Mesenchymal stem cell (in vitro differentiated cells and primary cell): ENCODE data around the gene ATF2.

Experiments
- DNase-seq: peaks from one replicate; pipeline ENCODE4 v3.0.0-alpha.2; 2013
- H2AFZ ChIP-seq: one replicate; pipeline ENCODE4 v1.6.1; 2013; ENCODE audit warnings: low read depth, mild to moderate bottlenecking, control low read depth, inconsistent platforms, low read length, moderate library complexity
- H2AK5ac ChIP-seq: 2 replicates; pipeline ENCODE4 v1.6.1; 2013; ENCODE audit warnings: low read length, moderate library complexity, mild to moderate bottlenecking, inconsistent platforms; ENCODE audit not compliant: severe bottlenecking
- H2BK120ac ChIP-seq: one replicate; pipeline ENCODE4 v1.6.1; 2013; ENCODE audit warnings: low read depth, mild to moderate bottlenecking, inconsistent platforms, low read length, moderate library complexity
- H2BK12ac ChIP-seq, 2 experiments: one replicate each; pipeline ENCODE4 v1.6.1; 2013; ENCODE audit warnings: inconsistent platforms in 2 of 2, low read length in 2 of 2, mild to moderate bottlenecking in 2 of 2, moderate library complexity in 2 of 2, control low read depth in 1 of 2
- H2BK15ac ChIP-seq: one replicate; pipeline ENCODE4 v1.6.1; 2013; ENCODE audit warnings: mild to moderate bottlenecking, low read depth, inconsistent platforms; ENCODE audit not compliant: poor library complexity, severe bottlenecking
- H2BK5ac ChIP-seq: 2 replicates; pipeline ENCODE4 v1.6.1; 2013; ENCODE audit warnings: low read depth, mild to moderate bottlenecking, low read length, control low read depth, inconsistent platforms; ENCODE audit not compliant: poor library complexity, severe bottlenecking
- H3K14ac ChIP-seq, 2 experiments: one replicate each; pipeline ENCODE4 v1.6.1; 2013; ENCODE audit warnings: inconsistent platforms in 2 of 2, low read length in 2 of 2, control low read depth in 1 of 2, mild to moderate bottlenecking in 1 of 2, moderate library complexity in 1 of 2
- H3K18ac ChIP-seq, 2 experiments: one replicate each; pipeline ENCODE4 v1.6.1; 2013; ENCODE audit warnings: inconsistent platforms in 2 of 2, low read length in 2 of 2, control low read depth in 1 of 2, low read depth in 1 of 2, mild to moderate bottlenecking in 1 of 2
- H3K23ac ChIP-seq, 2 experiments: one replicate each; pipeline ENCODE4 v1.6.1; 2013; ENCODE audit warnings: inconsistent platforms in 2 of 2, low read length in 2 of 2, mild to moderate bottlenecking in 2 of 2, moderate library complexity in 2 of 2, control low read depth in 1 of 2
- H3K27ac ChIP-seq: 2 replicates; pipeline ENCODE4 v1.5.1; 2013; ENCODE audit warnings: mild to moderate bottlenecking, moderate library complexity, low read length, control low read depth, inconsistent platforms; ENCODE audit not compliant: poor library complexity, severe bottlenecking
- H3K27me3 ChIP-seq, 2 experiments: 2 replicates each; pipeline versions ENCODE4 v1.6.1 to v1.7.0; 2013; ENCODE audit warnings: low read length in 2 of 2, mild to moderate bottlenecking in 2 of 2, moderate library complexity in 2 of 2, control low read depth in 1 of 2, inconsistent platforms in 1 of 2; ENCODE audit not compliant: control insufficient read depth in 1 of 2, insufficient read depth in 1 of 2
- H3K36me3 ChIP-seq, 2 experiments: 2 replicates each; pipeline versions ENCODE4 v1.6.1 to v1.7.0; 2013; ENCODE audit warnings: low read length in 2 of 2, control low read depth in 1 of 2, inconsistent platforms in 1 of 2, low read depth in 1 of 2, mild to moderate bottlenecking in 1 of 2; ENCODE audit not compliant: insufficient read depth in 2 of 2, control insufficient read depth in 1 of 2
- H3K4ac ChIP-seq, 2 experiments: one replicate each; pipeline ENCODE4 v1.6.1; 2013; ENCODE audit warnings: inconsistent platforms in 2 of 2, low read length in 2 of 2, mild to moderate bottlenecking in 2 of 2, moderate library complexity in 2 of 2, control low read depth in 1 of 2, low read depth in 1 of 2
- H3K4me1 ChIP-seq: 2 replicates; pipeline ENCODE4 v1.6.1; 2013; ENCODE audit warnings: low read depth, low read length, control low read depth; ENCODE audit not compliant: control insufficient read depth, insufficient read depth
- H3K4me2 ChIP-seq: 2 replicates; pipeline ENCODE4 v1.6.1; 2013; ENCODE audit warnings: low read length, mild to moderate bottlenecking, inconsistent platforms; ENCODE audit not compliant: poor library complexity, severe bottlenecking
- H3K4me3 ChIP-seq, 2 experiments: 2 replicates each; pipeline versions ENCODE4 v1.5.1 to v1.7.0; 2013; ENCODE audit warnings: low read length in 2 of 2, mild to moderate bottlenecking in 2 of 2, control low read depth in 1 of 2, low read depth in 1 of 2; ENCODE audit not compliant: insufficient read depth in 1 of 2
- H3K79me1 ChIP-seq: replicated peaks from 2 replicates; pipeline ENCODE4 v1.6.1; 2013; ENCODE audit warnings: mild to moderate bottlenecking, control low read depth, low read length, inconsistent platforms; ENCODE audit not compliant: poor library complexity, severe bottlenecking
- H3K9ac ChIP-seq: 2 replicates; pipeline ENCODE4 v1.7.0; 2013; ENCODE audit warnings: mild to moderate bottlenecking, low read length, moderate library complexity
- H3K9me3 ChIP-seq: 2 replicates; pipeline ENCODE4 v1.7.0; 2013; ENCODE audit warnings: mild to moderate bottlenecking, low read length; ENCODE audit not compliant: control insufficient read depth
- H4K8ac ChIP-seq: one replicate; pipeline ENCODE4 v1.6.1; 2013; ENCODE audit warnings: inconsistent platforms, mild to moderate bottlenecking, low read length, moderate library complexity
- H4K91ac ChIP-seq: one replicate; pipeline ENCODE4 v1.6.1; 2013; ENCODE audit warnings: mild to moderate bottlenecking, low read length, inconsistent platforms
- WGBS: methylation state at CpG from one replicate; pipeline ENCODE4 v1.1.7; 2013; ENCODE audit warnings: mixed read lengths; 5-methylcytosine and 5-hydroxymethylcytosine counted together

ATF2 gene

GRCh38 chr2:175154661-175155082 is 13.3 kb downstream of the ATF2 start:
- H3K18ac ChIP-seq = no peak overlapping the region
- no peak overlapping the region for H4K91ac ChIP-seq
- no peak overlapping the region for H2AFZ ChIP-seq
- no peak overlapping the region for H2BK12ac ChIP-seq
- no peak overlapping the region for H2BK120ac ChIP-seq
- peaks cover 7% of the 10 kb centered on the region for H3K4me1 ChIP-seq
- peaks cover 3 to 9% of the 10 kb centered on the region in 2 experiments for H3K36me3 ChIP-seq
- no peaks in the 10 kb centered on the region for H3K27me3 ChIP-seq
- H3K14ac ChIP-seq = no peak overlapping the region
- no peak overlapping the region for H3K9ac ChIP-seq
- no peak overlapping the region for H3K4ac ChIP-seq
- H2AK5ac ChIP-seq = no peak overlapping the region
- H2BK5ac ChIP-seq = no peak overlapping the region
- no peak overlapping the region for H4K8ac ChIP-seq
- H3K9me3 ChIP-seq = no peaks in the 10 kb centered on the region
- no peak overlapping the region for H2BK15ac ChIP-seq
- H3K4me3 ChIP-seq = no peak overlapping the region
- peak; percentile 89 for DNase-seq
- no peak overlapping the region for H3K23ac ChIP-seq
- no peaks in the 10 kb centered on the region for H3K79me1 ChIP-seq
- H3K27ac ChIP-seq = peak overlapping the region; percentile 37
- H3K4me2 ChIP-seq = no peak overlapping the region

GRCh38 chr2:175152242-175152641 is 15.8 kb downstream of the ATF2 start:
- peaks cover 5% of the 10 kb centered on the region for H3K4me1 ChIP-seq
- no peak overlapping the region for H3K14ac ChIP-seq
- no peak overlapping the region for H3K9ac ChIP-seq
- H3K23ac ChIP-seq = no peak overlapping the region
- H4K91ac ChIP-seq = no peak overlapping the region
- no peak for DNase-seq
- H3K9me3 ChIP-seq = no peaks in the 10 kb centered on the region
- no peak overlapping the region for H2BK5ac ChIP-seq
- no peak overlapping the region for H2BK15ac ChIP-seq
- H3K36me3 ChIP-seq = peaks cover 0 to 23% of the 10 kb centered on the region in 2 experiments
- H2AK5ac ChIP-seq = no peak overlapping the region
- no peaks in the 10 kb centered on the region for H3K79me1 ChIP-seq
- H3K4ac ChIP-seq = no peak overlapping the region
- H2BK120ac ChIP-seq = no peak overlapping the region
- no peak overlapping the region for H3K27ac ChIP-seq
- no peak overlapping the region for H2BK12ac ChIP-seq
- H3K27me3 ChIP-seq = no peaks in the 10 kb centered on the region
- no peak overlapping the region for H3K18ac ChIP-seq
- 100% methylated on average over 1 of the region's 2 CpGs for WGBS
- H3K4me2 ChIP-seq = no peak overlapping the region
- no peak overlapping the region for H2AFZ ChIP-seq
- H4K8ac ChIP-seq = no peak overlapping the region
- no peak overlapping the region for H3K4me3 ChIP-seq

DNA sequence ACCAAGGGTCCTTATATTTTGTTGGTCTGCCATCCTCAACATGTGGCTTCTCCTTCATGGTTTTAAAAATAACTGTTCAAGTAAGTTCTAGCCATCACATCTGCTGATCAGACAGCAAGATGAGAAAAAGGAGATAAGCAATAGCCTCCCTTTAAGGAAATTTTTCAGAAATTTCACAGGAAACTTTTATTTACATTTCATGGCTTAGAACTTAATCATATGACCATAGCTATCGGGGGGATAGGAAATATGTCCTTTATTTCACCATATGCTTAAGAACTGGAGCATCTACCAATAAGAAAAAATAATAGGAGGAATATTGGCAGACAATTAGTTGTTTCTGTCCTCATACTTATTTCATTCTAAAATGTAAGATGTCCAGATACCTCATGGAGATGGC is 16.2 kb downstream of the ATF2 start:
- Histone ChIP-seq H3K79me1 (no peaks in the 10 kb centered on the region), H3K14ac (no peak overlapping the region), H3K18ac (no peak overlapping the region), H3K4me1 (peaks cover 4% of the 10 kb centered on the region), H2AFZ (no peak overlapping the region), H2BK5ac (no peak overlapping the region), H3K27ac (no peak overlapping the region), H3K23ac (no peak overlapping the region), H3K27me3 (no peaks in the 10 kb centered on the region), H3K36me3 (peaks cover 0 to 23% of the 10 kb centered on the region in 2 experiments), H2BK120ac (no peak overlapping the region), H3K4me3 (no peak overlapping the region), H2BK12ac (no peak overlapping the region), H2AK5ac (no peak overlapping the region), H3K9ac (no peak overlapping the region), H4K8ac (no peak overlapping the region), H4K91ac (no peak overlapping the region), H3K4ac (no peak overlapping the region), H3K4me2 (no peak overlapping the region), H3K9me3 (no peaks in the 10 kb centered on the region), H2BK15ac (no peak overlapping the region)
- no CpG with 5 or more reads among the region's 1 CpG for WGBS
- peak; percentile 18 for DNase-seq

- no peak overlapping the region for H3K9ac ChIP-seq
- no CpG with 5 or more reads among the region's 4 CpGs for WGBS
- H2BK120ac ChIP-seq = no peak overlapping the region
- no peak overlapping the region for H2BK15ac ChIP-seq
- no peak overlapping the region for H2AK5ac ChIP-seq
- no peak overlapping the region for H3K14ac ChIP-seq
- no peaks in the 10 kb centered on the region for H3K4me1 ChIP-seq
- H3K36me3 ChIP-seq = peaks cover 0 to 50% of the 10 kb centered on the region in 2 experiments
- DNase-seq = no peak
- no peak overlapping the region for H2BK12ac ChIP-seq
- H3K4ac ChIP-seq = no peak overlapping the region
- no peaks in the 10 kb centered on the region for H3K27me3 ChIP-seq
- no peak overlapping the region for H3K4me2 ChIP-seq
- no peak overlapping the region for H4K91ac ChIP-seq
- no peak overlapping the region for H3K27ac ChIP-seq
- no peak overlapping the region for H3K18ac ChIP-seq
- no peak overlapping the region for H2BK5ac ChIP-seq
- H3K23ac ChIP-seq = no peak overlapping the region
- H3K4me3 ChIP-seq = no peak overlapping the region
- H3K79me1 ChIP-seq = peaks cover 2% of the 10 kb centered on the region
- H3K9me3 ChIP-seq = no peaks in the 10 kb centered on the region
- H4K8ac ChIP-seq = no peak overlapping the region
- no peak overlapping the region for H2AFZ ChIP-seq
Measured at GRCh38 chr2:175147186-175147585, 20.8 kb downstream of the ATF2 start.
